Lower lobe of right lung (tissue), 2 donors: Measurements from ENCODE around the gene ASIP. TPM values are rescaled to one million over a fixed set of nuclear protein-coding genes. Genes with fewer than 3 reads are reported as not detected.
"Not testable (repeated sequence)": the region's sequence is repeated elsewhere in the genome, so short reads cannot be mapped to it uniquely, and the experiment has no call there.

Experiments used
- ATAC-seq, 2 donors: fragments of 200-7000 bp; cut with Tn5 transposase; one replicate each; pipeline ENCODE4 v1.9.1; 2020 to 2022; ENCODE audit warnings: mild to moderate bottlenecking in 2 of 2, moderate library complexity in 2 of 2
- DNase-seq: peaks from one replicate; pipeline ENCODE4 v3.0.0-alpha.2; 2020
- H3K27ac ChIP-seq: fragments of 200-600 bp; one replicate; pipeline ENCODE4 v1.8.0; 2022
- H3K27me3 ChIP-seq: fragments of 200-600 bp; one replicate; pipeline ENCODE4 v1.8.0; 2022; ENCODE audit warnings: low read depth
- H3K36me3 ChIP-seq: fragments of 200-600 bp; one replicate; pipeline ENCODE4 v1.8.0; 2022; ENCODE audit warnings: mild to moderate bottlenecking
- H3K4me1 ChIP-seq: fragments of 200-600 bp; one replicate; pipeline ENCODE4 v1.8.0; 2022
- H3K4me3 ChIP-seq: fragments of 200-600 bp; one replicate; pipeline ENCODE4 v1.8.0; 2022; ENCODE audit warnings: mild to moderate bottlenecking
- H3K9me3 ChIP-seq: fragments of 200-600 bp; one replicate; pipeline ENCODE4 v1.8.0; 2022
- intact Hi-C: fragments of 100-400 bp; cut with DNase I; formaldehyde crosslinking; loops from one replicate; pipeline ENCODE4 v1.11.0; 2022
- total RNA-seq: library from RNA; stranded (reverse); fragmentation: NEBNext Ultra II Directional; extraction: Animal tissue kit (Norgen Biotek cat#: 25700); gene quantifications from one replicate; pipeline ENCODE4 v1.2.1, GENCODE V29; 2021
- TF ChIP-seq, protein P1 (sequence below): fragments of 200-600 bp; IDR thresholded peaks from one replicate; pipeline ENCODE4 v1.8.0; 2022; ENCODE audit warnings: antibody characterized with exemption, mild to moderate bottlenecking
- donor health status: DM: no; HTN: yes; CAD: no; lungs with severe emphysema.

Gene ASIP
- total RNA-seq, 1 donor from 2014 or later, result not detected

DNA sequence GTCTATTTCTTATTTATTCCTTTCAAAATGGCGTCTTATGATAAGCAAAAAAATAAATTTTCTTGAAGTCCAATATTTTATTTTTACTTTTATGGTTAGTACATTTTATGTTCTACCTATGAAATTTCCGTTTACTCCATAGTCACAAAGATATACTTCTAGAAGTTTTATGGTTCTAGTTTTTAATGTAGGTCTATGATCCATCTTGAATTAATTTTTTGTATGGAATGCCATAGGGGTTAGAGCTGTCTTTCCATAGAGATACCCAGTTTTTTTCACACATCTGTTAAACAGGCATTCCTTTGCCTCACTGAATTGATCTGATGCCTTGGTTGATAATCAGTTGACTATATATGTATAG lies 24.9 kb upstream of the ASIP start:
- H3K27ac ChIP-seq, result peak overlapping the region; percentile 68

DNA sequence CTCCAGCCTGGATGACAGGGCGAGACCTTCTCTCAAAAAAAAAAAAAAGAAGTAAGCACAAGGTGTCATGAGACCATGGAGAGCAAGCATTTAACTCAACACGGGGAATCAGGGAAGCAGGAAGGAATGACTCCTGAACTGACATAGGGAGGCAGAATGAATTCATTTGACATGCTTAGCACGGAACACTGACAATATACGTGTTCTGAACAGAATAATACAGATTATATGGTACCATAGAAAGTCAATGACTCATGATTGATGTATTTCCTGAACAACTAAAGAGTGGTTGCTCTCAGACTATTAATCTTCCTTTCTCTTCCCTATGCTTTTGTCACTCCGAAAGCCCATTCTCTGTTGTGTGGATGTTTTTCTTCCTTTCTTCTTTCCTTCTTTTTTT lies 20.7 kb upstream of the ASIP start:
- Histone ChIP-seq H3K36me3 (no peaks in the 10 kb centered on the region), H3K27ac (no peak overlapping the region), H3K27me3 (no peaks in the 10 kb centered on the region), H3K4me1 (peaks cover 3% of the 10 kb centered on the region), H3K9me3 (no peaks in the 10 kb centered on the region), H3K4me3 (no peak overlapping the region)
- TF ChIP-seq, protein P1, sequence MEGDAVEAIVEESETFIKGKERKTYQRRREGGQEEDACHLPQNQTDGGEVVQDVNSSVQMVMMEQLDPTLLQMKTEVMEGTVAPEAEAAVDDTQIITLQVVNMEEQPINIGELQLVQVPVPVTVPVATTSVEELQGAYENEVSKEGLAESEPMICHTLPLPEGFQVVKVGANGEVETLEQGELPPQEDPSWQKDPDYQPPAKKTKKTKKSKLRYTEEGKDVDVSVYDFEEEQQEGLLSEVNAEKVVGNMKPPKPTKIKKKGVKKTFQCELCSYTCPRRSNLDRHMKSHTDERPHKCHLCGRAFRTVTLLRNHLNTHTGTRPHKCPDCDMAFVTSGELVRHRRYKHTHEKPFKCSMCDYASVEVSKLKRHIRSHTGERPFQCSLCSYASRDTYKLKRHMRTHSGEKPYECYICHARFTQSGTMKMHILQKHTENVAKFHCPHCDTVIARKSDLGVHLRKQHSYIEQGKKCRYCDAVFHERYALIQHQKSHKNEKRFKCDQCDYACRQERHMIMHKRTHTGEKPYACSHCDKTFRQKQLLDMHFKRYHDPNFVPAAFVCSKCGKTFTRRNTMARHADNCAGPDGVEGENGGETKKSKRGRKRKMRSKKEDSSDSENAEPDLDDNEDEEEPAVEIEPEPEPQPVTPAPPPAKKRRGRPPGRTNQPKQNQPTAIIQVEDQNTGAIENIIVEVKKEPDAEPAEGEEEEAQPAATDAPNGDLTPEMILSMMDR, result no peak
- no peak for ATAC-seq
- DNase-seq, result no peak
- intact Hi-C loops, result no loop called here

More for the DNA sequence above, 24.9 kb upstream of the ASIP start:
- TF ChIP-seq, protein P1, result no peak
- intact Hi-C loops, result no loop called here
- DNase-seq, result no peak
- peaks cover 9% of the 10 kb centered on the region for H3K4me1 ChIP-seq
- peak overlapping the region; percentile 57 for H3K4me3 ChIP-seq
- peaks cover 3% of the 10 kb centered on the region for H3K27me3 ChIP-seq
- ATAC-seq, result no peak
- H3K9me3 ChIP-seq, result peaks cover 7% of the 10 kb centered on the region
- H3K36me3 ChIP-seq, result no peaks in the 10 kb centered on the region

DNA sequence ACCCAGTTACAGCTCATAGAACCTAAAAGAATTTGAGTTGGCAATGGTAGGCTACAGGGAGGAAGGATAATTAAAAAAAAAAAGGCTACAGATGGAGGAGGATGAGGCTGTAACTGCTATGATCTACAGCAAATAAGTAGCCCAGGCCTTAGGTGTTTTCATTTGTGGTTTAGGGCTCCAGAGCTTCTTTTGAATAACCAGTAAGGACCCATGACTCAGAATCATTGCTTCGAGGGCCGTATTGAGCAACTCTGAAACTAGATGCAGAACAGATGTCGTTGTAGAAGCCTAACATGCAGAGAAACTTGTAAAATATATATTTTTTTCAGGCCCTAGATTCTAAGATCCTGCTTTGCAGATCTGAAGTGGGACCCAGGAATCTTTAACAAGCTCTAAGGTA lies 19.0 kb upstream of the ASIP start:
- Histone ChIP-seq H3K4me1 (no peaks in the 10 kb centered on the region), H3K9me3 (no peaks in the 10 kb centered on the region), H3K27ac (no peak overlapping the region), H3K27me3 (no peaks in the 10 kb centered on the region), H3K36me3 (no peaks in the 10 kb centered on the region), H3K4me3 (no peak overlapping the region)
- ATAC-seq (peak in 1 of 2 donors; percentile 37), DNase-seq (no peak)
- TF ChIP-seq, protein P1, result no peak
- intact Hi-C loops, result no loop called here

DNA sequence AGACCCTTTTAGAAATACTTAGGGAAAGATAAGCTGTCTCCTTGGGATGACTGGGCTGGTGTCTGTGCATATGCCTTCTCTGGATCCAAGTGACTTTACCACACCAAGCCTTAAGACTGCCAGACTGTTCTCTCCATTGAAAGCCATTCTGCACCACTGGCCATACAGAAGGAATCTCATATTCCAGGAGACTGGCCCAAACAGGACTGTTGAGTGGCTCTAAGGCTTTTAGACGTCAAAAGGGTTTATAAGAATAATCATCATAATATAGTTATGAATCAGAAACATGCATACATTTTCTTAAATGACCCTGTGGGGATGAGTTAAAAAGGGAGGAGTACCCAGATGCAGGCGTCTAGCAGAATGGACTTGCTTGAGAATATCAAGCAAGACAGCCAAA lies 17.0 kb upstream of the ASIP start:
- DNase-seq, intact Hi-C loops, ATAC-seq, H3K9me3 ChIP-seq, H3K4me1 ChIP-seq, H3K27me3 ChIP-seq, H3K36me3 ChIP-seq, H3K27ac ChIP-seq, H3K4me3 ChIP-seq: not testable (repeated sequence)

DNA sequence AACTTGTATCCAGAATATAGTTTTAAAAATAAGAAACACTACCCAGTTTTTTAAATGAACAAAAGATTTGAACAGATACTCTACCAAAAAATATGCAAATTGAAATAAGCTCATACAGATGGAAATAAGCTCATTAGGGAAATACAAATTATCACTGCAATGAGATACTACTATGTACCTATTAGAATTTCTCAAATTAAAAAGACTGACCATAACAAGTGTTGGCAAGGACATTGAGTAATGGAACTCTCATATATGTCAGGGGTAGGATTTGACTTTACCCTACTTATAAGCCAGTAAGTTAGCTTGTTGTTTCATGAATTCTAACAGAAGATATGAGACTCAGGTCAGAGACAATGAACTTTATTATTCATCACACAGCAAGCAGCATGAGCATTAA lies 9.6 kb upstream of the ASIP start:
- no peak for ATAC-seq
- TF ChIP-seq, protein P1, result no peak
- H3K4me3 ChIP-seq, result no peak overlapping the region
- H3K9me3 ChIP-seq, result no peaks in the 10 kb centered on the region
- DNase-seq, result no peak
- no peaks in the 10 kb centered on the region for H3K27me3 ChIP-seq
- H3K27ac ChIP-seq, result no peak overlapping the region
- no peaks in the 10 kb centered on the region for H3K36me3 ChIP-seq
- H3K4me1 ChIP-seq, result no peaks in the 10 kb centered on the region
- intact Hi-C loops, result no loop called here

DNA sequence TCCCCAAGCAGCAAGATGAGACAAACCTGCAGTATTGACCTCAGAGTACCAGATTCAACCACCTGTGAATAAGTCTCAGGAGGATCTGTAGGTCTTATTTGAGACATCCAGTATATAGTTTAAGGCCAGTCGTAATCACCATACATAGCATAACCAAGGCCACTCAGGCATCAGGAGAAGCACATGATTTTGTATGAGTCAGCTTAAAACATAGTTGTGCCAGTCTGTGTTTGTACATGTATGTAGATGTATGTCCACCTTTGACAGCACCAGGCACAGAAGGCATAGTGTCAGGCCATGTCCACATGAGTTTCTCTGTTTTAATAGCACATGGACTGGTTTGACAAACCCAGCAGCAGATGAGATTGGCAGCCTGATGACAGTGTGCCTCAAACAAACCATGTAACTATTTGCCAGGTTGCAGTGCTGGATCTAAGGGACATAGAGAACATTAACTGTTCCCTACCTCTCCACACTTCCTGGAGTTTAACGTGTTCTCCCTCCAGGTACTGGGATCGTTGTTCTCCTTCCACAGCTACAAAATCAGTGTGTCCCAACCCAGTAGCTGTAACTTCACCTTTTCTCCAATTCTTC lies 8.6 kb upstream of the ASIP start:
- ATAC-seq, result no peak
- intact Hi-C loops, result no loop called here

More for the DNA sequence above, 8.6 kb upstream of the ASIP start:
- Histone ChIP-seq H3K27me3 (no peaks in the 10 kb centered on the region), H3K4me1 (no peaks in the 10 kb centered on the region), H3K4me3 (no peak overlapping the region), H3K9me3 (peaks cover 9% of the 10 kb centered on the region), H3K27ac (no peak overlapping the region), H3K36me3 (no peaks in the 10 kb centered on the region)
- TF ChIP-seq, protein P1, result no peak
- no peak for DNase-seq
